ENCODE results near the gene MED20. TPM values are rescaled to one million over a fixed set of nuclear protein-coding genes. Genes with fewer than 3 reads are reported as not detected.

Gene MED20
- total and polyA plus RNA-seq, 2 of the 8 experiments (the other 6 are each of a cell fraction or from before 2014, with no cell fraction given) = 38.7 to 51.8 TPM

- TF ChIP-seq NRF1 (IDR thresholded peaks at IDR 0.05; ENCODE audit: low read depth, low read length) (no peak), EP300 (IDR thresholded peaks at IDR 0.05; ENCODE audit: borderline replicate concordance in 1 of 2, low read depth in 2 of 2, low read length in 2 of 2) (no peak), CEBPB (IDR thresholded peaks at IDR 0.05; ENCODE audit: low read depth, low read length) (no peak), TAF7 (optimal IDR thresholded peaks at IDR 0.05; ENCODE audit: borderline replicate concordance, low read depth, low read length) (no peak), CTCF (IDR thresholded peaks at IDR 0.05; ENCODE audit: control extremely low read depth in 1 of 3, insufficient read depth in 1 of 3, low read depth in 1 of 3, low read length in 3 of 3) (no peak), RXRA (IDR thresholded peaks at IDR 0.05; ENCODE audit: insufficient read depth, low read depth, low read length) (no peak), POU5F1 (IDR thresholded peaks at IDR 0.05; ENCODE audit: low read depth, low read length) (0 out of 2 replicates have a peak, but pooled peaks have one; percentile 22), NANOG (IDR thresholded peaks at IDR 0.05; ENCODE audit: insufficient read depth, low read depth, low read length, poor library complexity, severe bottlenecking) (no peak), USF2 (IDR thresholded peaks at IDR 0.05; ENCODE audit: low read length) (no peak), BACH1 (IDR thresholded peaks at IDR 0.05; ENCODE audit: low read length) (0 out of 2 replicates have a peak, but pooled peaks have one; percentile 15), CHD2 (IDR thresholded peaks at IDR 0.05; ENCODE audit: low read length) (no peak), CBX8 (IDR thresholded peaks at IDR 0.05; ENCODE audit: borderline replicate concordance, low read depth, low read length) (no peak), TBP (IDR thresholded peaks at IDR 0.05; ENCODE audit: low read depth, low read length) (no peak; the same call in 1 of the 2 replicates), TAF1 (IDR thresholded peaks at IDR 0.05; ENCODE audit: low read depth, low read length) (peak; percentile 70), SAP30 (IDR thresholded peaks at IDR 0.05; ENCODE audit: insufficient read depth, insufficient replicate concordance, low read length) (no peak), RNF2 (IDR thresholded peaks at IDR 0.05; ENCODE audit: borderline replicate concordance, low read depth, low read length, missing control alignments, poor library complexity, severe bottlenecking) (no peak), MAFK (IDR thresholded peaks at IDR 0.05; ENCODE audit: low read depth, low read length) (no peak), TCF12 (IDR thresholded peaks at IDR 0.05; ENCODE audit: low read depth, low read length) (no peak), HDAC2 (IDR thresholded peaks at IDR 0.05; ENCODE audit: borderline replicate concordance in 1 of 2, low read depth in 2 of 2, low read length in 2 of 2) (peak; percentile 92 to 100; a peak in 3 of 4 replicates)
Observed at GRCh38 chr6:41965429-41966213, 44.7 kb upstream of the MED20 start (continued).
